Measurements from ENCODE around the gene RPL10A. TPM values are rescaled to one million over a fixed set of nuclear protein-coding genes. Genes with fewer than 3 reads are reported as not detected.

Gene RPL10A
- total RNA-seq, 1 donor from 2014 or later, result 2,139 TPM

GRCh38 chr6:35449287-35449881 is 18.8 kb upstream of the RPL10A start:
- DNase-seq, result peak; percentile 15

DNA sequence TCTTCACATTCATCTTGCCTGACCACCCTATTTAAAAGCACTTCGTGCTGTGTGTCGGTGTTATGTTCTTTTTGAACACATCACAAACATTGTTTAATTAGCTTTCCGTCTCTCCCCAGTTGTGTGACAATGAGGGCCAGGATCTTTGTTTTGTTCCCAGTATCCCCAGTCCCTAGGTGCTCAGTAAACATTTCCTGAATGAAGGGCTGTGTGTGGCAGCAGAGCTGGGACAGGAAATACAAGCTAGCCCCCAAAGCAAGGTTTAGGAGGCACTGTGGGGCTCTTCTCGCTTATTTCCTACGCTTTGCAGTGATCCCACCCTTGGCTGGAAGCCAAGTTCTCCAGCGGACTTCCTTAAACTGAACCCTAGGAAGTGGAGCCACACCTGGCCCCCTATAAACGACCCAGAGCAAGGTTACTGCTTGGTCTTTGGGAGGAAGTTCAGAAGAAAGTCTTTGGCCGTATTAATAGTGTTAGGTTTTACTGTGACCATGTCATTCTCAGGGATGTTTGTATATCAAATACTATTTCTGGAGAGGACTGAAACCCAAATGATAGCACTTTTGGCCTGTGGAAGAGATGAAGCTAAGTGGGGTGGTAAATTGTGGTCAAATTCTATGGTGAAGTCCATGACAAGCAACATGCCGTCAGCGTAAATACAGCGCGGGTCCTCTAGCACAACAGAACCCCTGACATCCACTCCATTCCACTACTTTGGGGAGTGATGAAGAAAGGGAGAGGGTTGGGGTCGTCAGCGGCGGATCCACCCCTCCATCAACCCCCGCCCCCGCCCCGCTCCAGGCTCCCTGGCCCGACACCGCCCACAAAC is 16.6 kb upstream of the RPL10A start:
- DNase-seq, result no peak

GRCh38 chr6:35452183-35453090 is 15.8 kb upstream of the RPL10A start, which contains the start of gene FANCE:
FANCE (plus strand) TSS chr6:35452338; CDS start chr6:35452546, 208 bp downstream.
- peak; percentile 86 for DNase-seq

- DNase-seq, result no peak
Measured at GRCh38 chr6:35453236-35453635, 15.0 kb upstream of the RPL10A start.

DNA sequence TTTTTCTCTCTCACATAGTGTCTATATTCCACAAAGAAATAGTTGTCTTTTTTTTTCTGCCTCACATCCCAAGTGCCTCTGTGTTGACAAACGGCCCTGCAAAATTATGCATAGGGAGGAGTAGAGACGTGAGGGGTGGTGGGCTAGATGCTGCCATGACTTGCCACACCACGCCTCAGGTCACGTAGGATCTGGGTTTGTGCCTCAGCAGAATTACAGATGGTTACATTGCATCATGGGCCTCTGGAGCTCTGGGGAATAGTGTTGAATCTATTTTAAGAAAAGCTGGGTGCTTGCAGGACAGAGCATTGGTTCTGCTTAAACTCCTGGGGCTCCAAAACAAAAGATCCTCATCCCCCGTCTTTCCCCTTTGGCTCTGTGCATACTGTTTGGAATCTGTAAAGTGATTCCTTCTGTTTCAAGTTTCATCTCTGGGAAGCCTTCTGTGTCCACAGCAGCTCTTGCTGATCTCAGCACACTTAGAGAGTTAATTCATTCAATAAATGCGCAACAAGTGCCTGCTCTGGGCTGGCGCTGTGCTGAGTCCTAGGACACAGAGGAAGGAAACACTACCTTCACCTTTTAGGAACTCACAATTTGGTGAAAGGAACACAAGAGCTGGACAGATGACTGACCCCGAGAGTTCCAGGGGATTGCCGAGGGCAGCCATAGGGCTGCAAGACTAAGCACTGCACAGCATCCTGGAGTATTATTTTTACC is 13.7 kb upstream of the RPL10A start:
- DNase-seq, result peak; percentile 45

GRCh38 chr6:35457907-35458306 is 10.3 kb upstream of the RPL10A start:
- DNase-seq, result no peak

GRCh38 chr6:35461270-35461669 is 6.9 kb upstream of the RPL10A start:
- no peak for DNase-seq

GRCh38 chr6:35463292-35463691 is 4.9 kb upstream of the RPL10A start:
- no peak for DNase-seq

- DNase-seq, result no peak
Measured at GRCh38 chr6:35465646-35466045, 2.6 kb upstream of the RPL10A start.

- DNase-seq, result no peak
Measured at GRCh38 chr6:35468980-35469750, 964 bp downstream of the RPL10A start.

DNA sequence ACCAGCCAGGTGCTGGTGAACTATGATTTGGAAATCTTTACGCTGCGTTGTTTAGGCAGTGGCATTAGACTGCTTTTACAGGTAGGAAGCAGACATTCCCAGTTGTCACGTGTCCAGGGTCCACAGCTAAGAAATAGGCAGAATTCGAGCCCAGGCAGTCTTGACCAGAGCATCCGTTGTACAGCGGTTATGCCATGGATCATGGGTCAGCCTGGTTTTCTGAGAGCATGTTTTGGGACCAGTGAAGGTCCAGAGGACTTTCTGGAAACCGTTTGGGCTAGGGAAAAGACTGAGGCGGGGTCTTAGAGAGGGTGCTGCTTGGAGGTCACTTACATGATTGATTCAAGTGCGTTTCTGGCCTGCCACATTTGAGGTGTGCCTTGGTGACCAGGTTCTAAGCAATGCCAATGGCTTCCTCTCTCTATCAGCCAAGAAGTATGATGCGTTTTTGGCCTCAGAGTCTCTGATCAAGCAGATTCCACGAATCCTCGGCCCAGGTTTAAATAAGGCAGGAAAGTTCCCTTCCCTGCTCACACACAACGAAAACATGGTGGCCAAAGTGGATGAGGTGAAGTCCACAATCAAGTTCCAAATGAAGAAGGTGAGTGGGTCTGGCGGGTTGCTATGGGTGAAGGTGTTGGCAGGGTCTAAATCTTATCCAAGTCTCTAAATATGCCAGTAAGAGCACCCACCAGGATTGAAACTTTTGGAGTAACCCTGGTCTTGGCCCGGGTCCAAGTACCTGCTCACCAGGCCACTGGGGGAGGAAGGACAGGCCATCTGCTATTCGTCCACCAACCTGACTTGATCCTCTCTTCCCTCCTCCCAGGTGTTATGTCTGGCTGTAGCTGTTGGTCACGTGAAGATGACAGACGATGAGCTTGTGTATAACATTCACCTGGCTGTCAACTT is 1.8 kb downstream of the RPL10A start:
- DNase-seq, result no peak

- no peak for DNase-seq
Measured at GRCh38 chr6:35470663-35471120, 2.5 kb downstream of the RPL10A start.

DNA sequence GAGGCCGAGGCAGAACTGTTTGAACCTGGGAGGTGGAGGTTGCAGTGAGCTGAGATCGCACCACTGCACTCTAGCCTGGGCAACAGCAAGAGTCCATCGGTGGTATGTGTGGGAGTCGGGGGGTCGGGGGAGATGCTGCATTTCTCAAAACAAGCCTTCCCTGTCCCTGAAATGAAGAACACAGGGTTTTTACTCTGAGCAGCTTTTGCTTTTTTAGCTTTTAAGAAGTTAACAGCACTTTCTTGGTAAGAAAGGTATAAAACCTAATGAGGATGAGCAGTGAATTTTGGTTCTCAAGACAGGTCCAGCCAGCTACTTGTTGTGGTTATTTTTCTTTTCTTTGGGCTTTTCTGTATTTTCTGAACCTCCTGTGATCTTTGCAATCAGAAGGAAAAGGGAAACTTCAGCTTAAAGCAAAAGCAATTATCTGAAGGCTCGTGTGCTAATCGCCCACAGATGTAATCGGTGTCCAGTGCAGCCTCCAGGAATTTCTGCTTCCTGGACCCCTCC is 3.7 kb downstream of the RPL10A start:
- no peak for DNase-seq

- no peak for DNase-seq
Measured at GRCh38 chr6:35473075-35473849, 5.1 kb downstream of the RPL10A start.

- DNase-seq, result no peak
Measured at GRCh38 chr6:35473850-35474130, 5.6 kb downstream of the RPL10A start.

DNA sequence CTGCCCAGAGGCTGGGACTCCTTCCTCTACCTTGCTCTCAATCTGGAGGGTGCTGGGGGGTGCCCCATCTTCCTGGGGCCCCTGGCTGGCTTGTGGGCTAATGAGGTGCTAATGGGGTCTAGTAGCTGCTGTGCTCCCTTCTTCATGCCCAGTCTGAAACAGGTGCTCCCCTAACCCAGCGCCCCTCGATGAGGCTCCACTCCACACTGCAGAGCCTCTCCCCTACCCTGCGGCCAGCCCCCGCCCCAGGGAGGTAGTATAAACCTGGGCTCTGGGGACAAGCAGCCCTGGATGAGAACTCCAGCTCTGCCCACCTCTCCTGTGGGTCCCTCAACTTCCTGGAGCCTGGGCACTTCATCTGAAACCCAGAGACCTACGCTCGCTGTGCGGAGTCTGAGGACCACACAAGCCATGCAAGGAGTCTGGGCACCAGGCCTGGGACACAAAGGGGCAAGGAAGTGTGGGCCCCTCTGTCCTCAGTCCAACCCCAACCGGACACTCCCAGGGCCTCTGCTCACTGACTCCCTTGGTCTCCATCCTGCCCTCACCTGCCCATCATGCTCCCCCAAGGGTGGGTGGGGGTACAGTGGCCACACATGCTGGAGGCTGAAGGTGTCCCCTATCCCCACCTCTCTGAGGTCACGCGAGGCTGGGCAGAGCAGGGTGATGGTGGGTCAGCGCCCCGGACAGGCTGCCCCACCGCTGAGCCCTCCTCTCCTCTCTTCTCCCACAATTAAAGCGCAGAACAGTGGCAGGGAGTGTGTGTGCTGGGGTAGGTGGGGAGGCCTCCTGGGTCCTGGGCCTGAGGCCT is 6.1 kb downstream of the RPL10A start:
- no peak for DNase-seq

DNA sequence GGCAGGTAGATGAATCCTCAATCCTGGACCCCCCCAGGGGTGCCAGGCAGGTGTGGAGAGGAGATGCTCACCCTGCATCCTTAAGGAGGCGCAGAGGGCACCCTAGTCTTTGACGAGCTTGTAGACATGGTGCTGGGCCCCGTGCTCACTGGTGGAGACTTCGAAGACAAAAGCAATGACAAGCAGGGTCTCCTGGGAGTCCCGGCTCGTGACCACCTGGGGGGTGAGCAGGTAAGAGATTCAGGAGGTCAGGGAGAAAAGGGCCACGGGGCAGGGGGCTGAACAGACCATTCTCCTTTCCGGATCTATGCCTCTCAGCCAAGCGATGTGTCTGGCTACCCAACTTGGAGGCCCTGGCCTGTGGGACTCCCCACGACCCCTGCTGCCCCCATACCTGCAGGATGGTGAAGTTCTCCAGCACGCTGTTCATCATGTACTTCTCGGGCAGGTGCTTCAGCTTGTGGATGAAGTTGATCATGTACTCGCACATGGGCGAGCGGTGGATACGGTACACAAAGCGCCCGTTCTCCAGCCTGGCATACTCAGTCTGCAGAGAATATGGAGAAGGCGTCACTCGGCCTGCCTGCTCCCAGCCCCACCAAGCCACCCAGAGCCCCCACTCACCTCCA is 6.9 kb downstream of the RPL10A start:
- DNase-seq, result no peak

- DNase-seq, result no peak
Measured at GRCh38 chr6:35475573-35475972, 7.4 kb downstream of the RPL10A start.
